NT2/D1 (cell line): ENCODE data around the gene CALCA.

ENCODE experiments used
- SUZ12 ChIP-seq: IDR thresholded peaks from 2 replicates; pipeline ENCODE4 v1.6.1; 2011; ENCODE audit not compliant: insufficient read length, insufficient read depth; ENCODE audit errors: extremely low read depth
- YY1 ChIP-seq: IDR thresholded peaks from 2 replicates; pipeline ENCODE4 v1.6.1; 2011; ENCODE audit not compliant: insufficient read length, insufficient read depth
- ZNF274 ChIP-seq: IDR thresholded peaks from 2 replicates; pipeline ENCODE4 v1.6.1; 2011; ENCODE audit warnings: mild to moderate bottlenecking, low read depth, low read length

GRCh38 chr11:14974515-14975251 is 2.5 kb upstream of the CALCA start:
- no peak for TF ChIP-seq YY1
- TF ChIP-seq ZNF274, result no peak
- peak; percentile 43 for TF ChIP-seq SUZ12
